Mucosa of descending colon (tissue), 3 donors: Measurements from ENCODE around the gene CST11. TPM values are rescaled to one million over a fixed set of nuclear protein-coding genes. Genes with fewer than 3 reads are reported as not detected.

ENCODE experiments used
- ATAC-seq: fragments of 200-7000 bp; cut with Tn5 transposase; one replicate; pipeline ENCODE4 v1.9.1; 2020; ENCODE audit warnings: mild to moderate bottlenecking, moderate library complexity
- DNase-seq, 3 donors: peaks; one replicate each; pipeline ENCODE4 v3.0.0-alpha.2; 2020
- H3K36me3 ChIP-seq: fragments of 200-600 bp; one replicate; pipeline ENCODE4 v1.8.0; 2021; ENCODE audit warnings: low read depth, mild to moderate bottlenecking
- H3K4me1 ChIP-seq: fragments of 200-600 bp; one replicate; pipeline ENCODE4 v1.8.0; 2021; ENCODE audit warnings: low read depth, mild to moderate bottlenecking
- H3K4me3 ChIP-seq: fragments of 200-600 bp; one replicate; pipeline ENCODE4 v1.8.0; 2021; ENCODE audit warnings: mild to moderate bottlenecking
- H3K9me3 ChIP-seq: fragments of 200-600 bp; one replicate; pipeline ENCODE4 v1.8.0; 2021; ENCODE audit warnings: mild to moderate bottlenecking
- intact Hi-C, 2 donors: fragments of 100-400 bp; cut with DNase I in 1 of 2; cut with micrococcal nuclease in 1 of 2; formaldehyde crosslinking; loops; one replicate each; pipeline versions ENCODE4 v1.11.0 to v1.11.1; 2022; cut with DNase I, micrococcal nuclease
- total RNA-seq, 3 donors: library from RNA; stranded (reverse); fragmentation: NEBNext Ultra II Directional in 2 of 3; extraction: Animal tissue kit (Norgen Biotek cat#: 25700) in 2 of 3; gene quantifications; one replicate each; pipeline versions ENCODE4 v1.2.1 to v1.2.4, GENCODE V29; 2021 to 2023
- TF ChIP-seq, protein P1 (sequence below): fragments of 200-600 bp; IDR thresholded peaks from one replicate; pipeline ENCODE4 v1.8.0; 2022; ENCODE audit warnings: antibody characterized with exemption, mild to moderate bottlenecking
- donor health status: DM: no; HTN: no; CAD: no; lungs with moderate emphysema.
- donor health status: DM: no; HTN: no; CAD: no.
- donor health status: DM: no; HTN: yes; CAD: no.

CST11 gene
- total RNA-seq, 3 donors from 2014 or later = not detected

DNA sequence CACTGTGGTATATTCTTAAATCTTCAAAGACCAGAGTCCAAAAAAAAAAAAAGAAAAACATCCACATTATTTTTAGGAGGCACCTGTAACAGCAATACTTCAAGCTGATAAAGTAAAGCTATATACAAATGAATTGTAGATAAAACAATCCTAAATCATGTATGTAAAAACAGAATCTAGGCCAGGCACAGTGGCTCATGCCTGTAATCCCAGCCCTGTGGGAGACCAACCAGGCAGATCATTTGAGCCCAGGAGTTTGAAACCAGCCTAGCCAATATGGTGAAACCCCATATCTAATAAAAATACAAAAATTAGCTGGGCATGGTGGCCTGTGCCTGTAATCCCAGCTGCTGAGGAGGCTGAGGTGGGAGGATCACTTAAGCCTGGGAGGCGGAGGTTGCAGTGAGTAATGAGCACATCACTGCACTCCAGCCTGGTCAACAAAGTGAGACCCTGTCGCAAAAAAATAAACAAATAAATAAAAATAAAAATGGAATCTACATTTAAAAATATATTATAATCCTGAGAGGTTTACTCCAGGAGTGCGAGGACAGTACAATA, 38.7 kb downstream of the CST11 start:
- DNase-seq (no peak), ATAC-seq (no peak)
- no peak overlapping the region for H3K4me3 ChIP-seq
- TF ChIP-seq, protein P1, sequence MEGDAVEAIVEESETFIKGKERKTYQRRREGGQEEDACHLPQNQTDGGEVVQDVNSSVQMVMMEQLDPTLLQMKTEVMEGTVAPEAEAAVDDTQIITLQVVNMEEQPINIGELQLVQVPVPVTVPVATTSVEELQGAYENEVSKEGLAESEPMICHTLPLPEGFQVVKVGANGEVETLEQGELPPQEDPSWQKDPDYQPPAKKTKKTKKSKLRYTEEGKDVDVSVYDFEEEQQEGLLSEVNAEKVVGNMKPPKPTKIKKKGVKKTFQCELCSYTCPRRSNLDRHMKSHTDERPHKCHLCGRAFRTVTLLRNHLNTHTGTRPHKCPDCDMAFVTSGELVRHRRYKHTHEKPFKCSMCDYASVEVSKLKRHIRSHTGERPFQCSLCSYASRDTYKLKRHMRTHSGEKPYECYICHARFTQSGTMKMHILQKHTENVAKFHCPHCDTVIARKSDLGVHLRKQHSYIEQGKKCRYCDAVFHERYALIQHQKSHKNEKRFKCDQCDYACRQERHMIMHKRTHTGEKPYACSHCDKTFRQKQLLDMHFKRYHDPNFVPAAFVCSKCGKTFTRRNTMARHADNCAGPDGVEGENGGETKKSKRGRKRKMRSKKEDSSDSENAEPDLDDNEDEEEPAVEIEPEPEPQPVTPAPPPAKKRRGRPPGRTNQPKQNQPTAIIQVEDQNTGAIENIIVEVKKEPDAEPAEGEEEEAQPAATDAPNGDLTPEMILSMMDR = no peak
- intact Hi-C loops = no loop called here
- H3K9me3 ChIP-seq = no peaks in the 10 kb centered on the region
- H3K36me3 ChIP-seq = no peaks in the 10 kb centered on the region
- H3K4me1 ChIP-seq = no peaks in the 10 kb centered on the region

DNA sequence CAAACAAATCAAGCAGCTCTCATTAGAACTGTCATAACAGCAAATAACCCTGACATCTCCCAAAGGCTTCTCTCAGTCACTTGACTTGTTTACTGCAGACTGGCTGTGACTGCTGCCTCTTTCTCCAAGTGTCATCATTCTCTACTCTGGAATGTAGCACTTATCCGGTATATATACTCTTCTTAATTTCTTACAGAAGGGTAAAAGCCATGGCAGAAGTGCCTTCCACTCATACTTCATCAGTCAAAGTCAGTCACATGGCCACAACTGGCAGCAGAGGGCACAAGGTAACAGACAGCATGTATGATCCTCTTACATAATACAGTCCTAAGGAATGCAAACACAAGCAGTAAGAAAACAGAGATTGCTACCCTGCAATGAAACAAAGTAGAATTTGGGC, 40.6 kb downstream of the CST11 start:
- intact Hi-C loops = no loop called here
- Histone ChIP-seq H3K4me3 (no peak overlapping the region), H3K36me3 (no peaks in the 10 kb centered on the region), H3K9me3 (no peaks in the 10 kb centered on the region), H3K4me1 (no peaks in the 10 kb centered on the region)
- ATAC-seq (no peak), DNase-seq (no peak)
- TF ChIP-seq, protein P1 = no peak

DNA sequence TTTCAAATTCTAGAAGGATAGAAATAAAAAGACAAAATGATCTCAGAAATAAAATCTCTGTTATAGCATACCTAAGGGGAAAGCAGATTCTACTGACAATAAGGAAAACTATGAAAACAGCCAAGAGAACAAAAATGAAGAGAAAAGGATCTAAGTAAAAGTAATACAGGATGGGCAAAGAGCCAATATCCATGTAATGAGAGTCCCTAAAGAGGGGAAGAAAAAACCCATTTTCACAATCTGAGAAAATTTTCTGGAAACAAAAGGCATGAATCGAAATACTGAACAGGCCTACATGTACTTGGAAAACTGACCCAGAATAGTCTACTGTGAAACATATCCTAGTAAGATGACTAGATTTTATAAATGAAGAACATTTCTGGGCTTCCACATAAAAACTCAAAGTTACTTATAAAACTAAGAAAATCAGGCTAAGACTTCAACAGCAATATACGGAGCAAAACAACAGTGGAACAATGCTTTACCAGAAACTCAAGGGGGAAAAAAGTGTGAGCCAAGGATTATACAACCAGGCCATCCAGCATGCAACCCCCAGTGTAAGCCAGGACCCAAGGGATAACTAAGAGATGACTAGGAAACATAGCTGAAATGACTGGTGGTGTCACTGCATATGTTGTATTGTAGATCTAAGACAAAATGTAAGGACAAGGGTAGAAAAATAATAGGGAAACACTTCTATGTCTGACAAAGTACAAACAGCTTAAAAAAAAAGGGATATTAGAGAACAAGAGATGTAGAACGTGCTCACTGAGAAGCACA, 41.6 kb downstream of the CST11 start:
- DNase-seq = no peak

DNA sequence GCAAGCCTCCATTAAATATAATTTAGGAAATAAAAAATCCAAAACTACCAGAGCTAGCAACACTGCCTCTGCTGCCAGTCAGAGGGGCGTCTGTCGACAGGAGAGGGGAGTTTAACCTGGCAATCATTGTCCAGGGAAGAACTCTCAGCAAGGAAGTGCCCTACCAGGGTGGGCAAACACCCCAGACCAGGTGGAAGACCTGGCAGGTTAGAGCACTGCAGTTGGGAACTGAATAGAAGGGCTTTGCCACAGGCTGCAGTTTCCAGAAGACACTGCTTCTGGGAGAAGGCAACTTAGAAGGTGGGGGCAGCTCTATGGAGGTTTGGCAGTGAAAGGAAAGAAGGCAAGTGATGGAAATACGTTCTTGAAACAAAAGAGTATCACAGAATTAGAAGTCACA, 42.9 kb downstream of the CST11 start:
- TF ChIP-seq, protein P1 = no peak
- DNase-seq (no peak), ATAC-seq (no peak)
- H3K9me3 ChIP-seq = no peaks in the 10 kb centered on the region
- no peak overlapping the region for H3K4me3 ChIP-seq
- intact Hi-C loops = no loop called here
- no peaks in the 10 kb centered on the region for H3K36me3 ChIP-seq
- no peaks in the 10 kb centered on the region for H3K4me1 ChIP-seq

More for the DNA sequence above, 41.6 kb downstream of the CST11 start:
- H3K36me3 ChIP-seq = no peaks in the 10 kb centered on the region
- ATAC-seq = no peak
- H3K4me1 ChIP-seq = no peaks in the 10 kb centered on the region
- intact Hi-C loops = no loop called here
- no peaks in the 10 kb centered on the region for H3K9me3 ChIP-seq
- TF ChIP-seq, protein P1 = no peak
- no peak overlapping the region for H3K4me3 ChIP-seq

GRCh38 chr20:23408957-23409356, 43.7 kb downstream of the CST11 start:
- intact Hi-C loops = no loop called here
- Histone ChIP-seq H3K4me3 (no peak overlapping the region), H3K4me1 (no peaks in the 10 kb centered on the region), H3K9me3 (no peaks in the 10 kb centered on the region), H3K36me3 (no peaks in the 10 kb centered on the region)
- no peak for ATAC-seq
- DNase-seq = no peak
- TF ChIP-seq, protein P1 = no peak
